BE2C (cell line): ENCODE data around the gene MYL4.
"Not testable (repeated sequence)": the region's sequence is repeated elsewhere in the genome, so short reads cannot be mapped to it uniquely, and the experiment has no call there.

Source experiments
- DNase-seq: peaks from one replicate; pipeline ENCODE4 v3.0.0-alpha.2; 2020
- H3K27me3 ChIP-seq: fragments of 250-450 bp; sonication (Bioruptor Pico); 2 replicates; pipeline ENCODE4 v1.5.1; 2020; ENCODE audit warnings: mild to moderate bottlenecking
- H3K36me3 ChIP-seq: fragments of 250-450 bp; sonication (Bioruptor Pico); 2 replicates; pipeline ENCODE4 v1.5.1; 2020; ENCODE audit warnings: mild to moderate bottlenecking
- H3K4me1 ChIP-seq: fragments of 250-450 bp; sonication (Bioruptor Pico); 2 replicates; pipeline ENCODE4 v1.5.1; 2020
- H3K4me3 ChIP-seq: 2 replicates; pipeline ENCODE4 v1.5.1; 2011; ENCODE audit warnings: low read depth, low read length
- H3K9me3 ChIP-seq: fragments of 250-450 bp; sonication (Bioruptor Pico); 2 replicates; pipeline ENCODE4 v1.5.1; 2020
- TF ChIP-seq, protein P1 (sequence below): IDR thresholded peaks from 2 replicates; pipeline ENCODE4 v1.5.1; 2012; ENCODE audit warnings: mild to moderate bottlenecking, low read depth, low read length

MYL4 gene

DNA sequence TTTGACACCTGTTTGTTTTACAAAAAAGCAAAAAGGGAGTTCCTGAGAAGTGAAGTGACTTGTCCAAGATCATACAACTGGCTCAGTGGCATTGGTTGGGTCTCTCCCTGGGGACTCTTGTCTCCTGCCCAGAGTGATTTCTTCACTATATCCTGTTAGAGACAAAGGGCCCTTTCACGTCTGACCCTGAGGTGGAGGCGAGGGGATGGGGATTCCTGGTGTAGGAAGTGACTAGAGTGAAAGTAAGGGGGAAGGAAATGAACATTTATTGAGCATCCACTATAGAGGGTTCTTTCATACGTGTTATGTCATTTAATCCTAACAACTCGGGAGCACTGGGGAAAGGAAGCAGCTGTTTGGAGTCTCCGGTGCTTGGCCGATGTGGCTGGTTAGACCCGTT, 53.4 kb downstream of the MYL4 start:
- no peaks in the 10 kb centered on the region for H3K36me3 ChIP-seq
- H3K4me3 ChIP-seq: no peak overlapping the region
- H3K4me1 ChIP-seq: no peaks in the 10 kb centered on the region
- DNase-seq: no peak
- H3K27me3 ChIP-seq: no peaks in the 10 kb centered on the region
- no peaks in the 10 kb centered on the region for H3K9me3 ChIP-seq
- TF ChIP-seq, protein P1, sequence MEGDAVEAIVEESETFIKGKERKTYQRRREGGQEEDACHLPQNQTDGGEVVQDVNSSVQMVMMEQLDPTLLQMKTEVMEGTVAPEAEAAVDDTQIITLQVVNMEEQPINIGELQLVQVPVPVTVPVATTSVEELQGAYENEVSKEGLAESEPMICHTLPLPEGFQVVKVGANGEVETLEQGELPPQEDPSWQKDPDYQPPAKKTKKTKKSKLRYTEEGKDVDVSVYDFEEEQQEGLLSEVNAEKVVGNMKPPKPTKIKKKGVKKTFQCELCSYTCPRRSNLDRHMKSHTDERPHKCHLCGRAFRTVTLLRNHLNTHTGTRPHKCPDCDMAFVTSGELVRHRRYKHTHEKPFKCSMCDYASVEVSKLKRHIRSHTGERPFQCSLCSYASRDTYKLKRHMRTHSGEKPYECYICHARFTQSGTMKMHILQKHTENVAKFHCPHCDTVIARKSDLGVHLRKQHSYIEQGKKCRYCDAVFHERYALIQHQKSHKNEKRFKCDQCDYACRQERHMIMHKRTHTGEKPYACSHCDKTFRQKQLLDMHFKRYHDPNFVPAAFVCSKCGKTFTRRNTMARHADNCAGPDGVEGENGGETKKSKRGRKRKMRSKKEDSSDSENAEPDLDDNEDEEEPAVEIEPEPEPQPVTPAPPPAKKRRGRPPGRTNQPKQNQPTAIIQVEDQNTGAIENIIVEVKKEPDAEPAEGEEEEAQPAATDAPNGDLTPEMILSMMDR: no peak

DNA sequence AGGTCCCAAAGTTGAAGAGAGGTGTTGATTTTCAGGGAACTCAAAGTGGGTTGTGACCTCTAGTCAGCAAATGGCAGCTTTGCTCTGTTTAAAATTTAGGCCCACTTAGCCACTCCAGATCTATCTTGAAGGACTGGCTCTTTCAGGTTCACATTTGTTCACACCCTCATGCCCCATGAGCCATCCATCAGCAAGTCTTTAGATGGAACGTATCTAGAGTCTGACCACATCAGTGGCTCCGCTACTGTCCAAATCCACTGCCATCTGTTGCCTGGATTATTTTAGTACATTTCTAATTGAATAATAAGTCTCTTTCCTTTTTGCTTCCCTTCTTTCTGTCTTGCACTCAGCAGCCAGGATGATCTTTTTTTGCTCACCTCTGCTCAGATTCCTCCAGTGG, 55.0 kb downstream of the MYL4 start:
- TF ChIP-seq, protein P1: no peak
- no peaks in the 10 kb centered on the region for H3K4me1 ChIP-seq
- H3K36me3 ChIP-seq: no peaks in the 10 kb centered on the region
- DNase-seq: no peak
- H3K27me3 ChIP-seq: no peaks in the 10 kb centered on the region
- H3K9me3 ChIP-seq: no peaks in the 10 kb centered on the region
- no peak overlapping the region for H3K4me3 ChIP-seq

DNA sequence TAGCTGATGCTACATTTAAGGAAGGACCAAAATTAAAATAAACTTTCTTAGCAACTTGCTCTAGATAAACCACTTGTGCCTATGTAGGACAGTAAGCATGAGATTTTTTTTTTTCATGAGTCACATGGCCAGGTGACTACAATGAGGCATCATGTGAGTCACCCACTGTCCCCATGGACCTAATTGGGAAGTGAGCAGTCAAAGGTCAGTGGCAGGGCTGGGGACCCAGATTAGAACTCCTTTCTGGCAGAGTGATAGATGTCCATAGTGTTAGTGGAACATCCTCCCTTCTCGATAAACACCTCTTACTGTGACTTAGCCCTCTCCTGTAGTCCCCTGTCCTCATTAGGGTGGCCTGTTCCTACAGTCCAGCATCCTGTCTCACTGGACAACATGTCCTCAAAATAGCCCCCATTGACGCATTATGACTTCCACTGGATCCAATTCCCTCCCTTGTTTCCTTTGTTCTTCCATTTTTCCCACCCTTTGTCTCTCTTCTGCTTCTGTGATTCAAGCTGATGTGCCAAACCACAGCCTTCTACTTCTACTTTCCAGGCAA, 56.9 kb downstream of the MYL4 start:
- no peaks in the 10 kb centered on the region for H3K27me3 ChIP-seq
- no peak for DNase-seq
- no peak overlapping the region for H3K4me3 ChIP-seq
- H3K4me1 ChIP-seq: no peaks in the 10 kb centered on the region
- H3K36me3 ChIP-seq: no peaks in the 10 kb centered on the region
- H3K9me3 ChIP-seq: no peaks in the 10 kb centered on the region
- TF ChIP-seq, protein P1: no peak

DNA sequence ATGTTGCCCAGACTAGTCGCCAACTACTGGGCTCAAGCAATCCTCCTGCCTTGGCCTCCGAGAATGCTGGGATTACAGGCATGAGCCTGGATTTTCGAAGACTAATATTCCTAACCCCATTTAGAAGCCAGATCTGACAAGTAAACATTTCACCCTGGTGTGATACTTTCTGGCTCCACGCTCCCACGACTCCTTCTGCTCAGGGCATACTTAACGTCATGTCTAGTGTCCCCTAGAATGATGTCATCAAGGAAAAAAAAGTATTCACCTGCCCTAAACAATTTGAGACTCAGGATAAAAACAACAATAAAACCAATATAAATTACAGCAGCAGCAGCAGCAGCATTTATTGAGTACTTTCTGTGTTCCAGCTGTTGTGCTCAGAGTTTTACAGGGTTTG, 57.6 kb downstream of the MYL4 start:
- DNase-seq: no peak
- H3K27me3 ChIP-seq: no peaks in the 10 kb centered on the region
- H3K4me3 ChIP-seq: no peak overlapping the region
- H3K4me1 ChIP-seq: no peaks in the 10 kb centered on the region
- no peaks in the 10 kb centered on the region for H3K9me3 ChIP-seq
- no peaks in the 10 kb centered on the region for H3K36me3 ChIP-seq
- TF ChIP-seq, protein P1: no peak

DNA sequence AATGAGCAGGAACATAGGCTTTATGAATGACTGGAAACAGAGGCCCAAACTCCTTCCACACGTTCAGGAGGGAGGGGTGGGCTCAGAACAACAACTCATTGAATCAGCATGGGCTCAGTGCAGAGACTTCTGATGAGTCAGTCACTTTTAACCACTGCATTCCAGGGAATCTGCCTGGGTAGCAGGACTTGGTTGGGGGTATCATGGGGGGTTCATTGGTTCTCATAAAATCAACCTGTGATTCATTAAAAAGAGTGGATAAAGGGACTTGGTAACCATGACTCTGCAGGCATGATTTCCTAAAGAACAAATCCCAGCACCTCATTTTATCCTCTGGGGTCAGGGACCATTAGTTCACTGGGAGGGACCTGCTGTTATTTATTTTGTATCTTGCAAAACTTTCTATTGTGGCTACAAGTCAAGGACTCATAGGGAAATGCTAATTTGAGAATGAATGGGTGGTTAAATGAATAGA, 58.2 kb downstream of the MYL4 start:
- no peaks in the 10 kb centered on the region for H3K27me3 ChIP-seq
- no peaks in the 10 kb centered on the region for H3K36me3 ChIP-seq
- no peak for DNase-seq
- no peaks in the 10 kb centered on the region for H3K9me3 ChIP-seq
- TF ChIP-seq, protein P1: no peak
- H3K4me1 ChIP-seq: no peaks in the 10 kb centered on the region
- no peak overlapping the region for H3K4me3 ChIP-seq

DNA sequence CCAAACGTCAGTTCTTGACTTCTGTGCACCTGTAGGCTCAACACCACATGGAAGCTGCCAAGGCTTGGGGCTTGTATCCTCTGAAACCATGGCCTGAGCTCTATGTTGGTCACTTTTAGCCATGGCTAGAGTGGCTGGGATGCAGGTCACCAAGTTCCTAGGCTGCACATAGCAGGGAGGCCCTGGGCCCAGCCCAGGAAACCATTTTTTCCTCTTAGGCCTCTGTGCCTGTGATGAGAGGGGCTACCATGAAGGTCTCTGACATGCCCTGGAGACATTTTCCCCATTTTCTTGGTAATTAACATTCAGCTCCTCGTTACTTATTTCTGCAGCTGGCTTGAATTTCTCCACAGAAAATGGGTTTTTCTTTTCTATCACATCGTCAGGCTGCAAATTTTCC, 59.8 kb downstream of the MYL4 start:
- not testable (repeated sequence) for H3K36me3 ChIP-seq, H3K4me3 ChIP-seq, H3K4me1 ChIP-seq, H3K27me3 ChIP-seq, H3K9me3 ChIP-seq, DNase-seq

DNA sequence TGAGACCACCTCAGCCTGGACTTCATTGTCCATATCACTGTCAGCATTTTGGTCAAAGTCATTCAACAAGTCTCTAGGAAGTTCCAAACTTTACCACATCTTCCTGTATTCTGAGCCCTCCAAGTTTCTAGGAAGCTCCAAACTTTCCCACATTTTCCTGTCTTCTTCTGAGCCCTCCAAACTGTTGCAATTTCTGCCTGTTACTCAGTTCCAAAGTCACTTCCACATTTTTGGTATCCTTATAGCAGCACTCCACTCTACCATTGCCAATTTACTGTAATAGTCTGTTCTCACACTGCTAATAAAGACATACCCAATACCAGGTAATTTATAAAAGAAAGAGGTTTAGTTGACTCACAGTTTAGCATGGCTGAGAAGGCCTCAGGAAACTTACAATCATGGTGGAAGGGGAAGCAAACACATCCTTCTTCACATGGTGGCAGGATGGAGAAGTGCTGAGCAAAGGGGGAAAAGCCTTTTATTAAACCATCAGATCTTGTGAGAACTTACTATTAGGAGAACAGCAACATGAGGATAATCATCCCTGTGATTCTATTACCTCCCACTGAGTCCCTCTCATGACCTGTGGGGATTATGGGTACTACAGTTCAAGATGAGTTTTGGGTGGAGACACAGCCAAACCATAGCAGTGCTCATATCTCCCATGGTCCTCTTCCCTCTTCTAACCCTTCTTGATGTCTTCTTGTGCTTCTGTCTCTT, 60.6 kb downstream of the MYL4 start:
- H3K36me3 ChIP-seq, H3K27me3 ChIP-seq, H3K4me3 ChIP-seq, DNase-seq, H3K9me3 ChIP-seq, H3K4me1 ChIP-seq: not testable (repeated sequence)
